ENCODE measurements around the gene LHX3. TPM values are rescaled to one million over a fixed set of nuclear protein-coding genes. Genes with fewer than 3 reads are reported as not detected.

LHX3 gene
- total and polyA plus RNA-seq, 10 of the 15 experiments (the other 5 are each of a cell fraction or from before 2014, with no cell fraction given): not detected

DNA sequence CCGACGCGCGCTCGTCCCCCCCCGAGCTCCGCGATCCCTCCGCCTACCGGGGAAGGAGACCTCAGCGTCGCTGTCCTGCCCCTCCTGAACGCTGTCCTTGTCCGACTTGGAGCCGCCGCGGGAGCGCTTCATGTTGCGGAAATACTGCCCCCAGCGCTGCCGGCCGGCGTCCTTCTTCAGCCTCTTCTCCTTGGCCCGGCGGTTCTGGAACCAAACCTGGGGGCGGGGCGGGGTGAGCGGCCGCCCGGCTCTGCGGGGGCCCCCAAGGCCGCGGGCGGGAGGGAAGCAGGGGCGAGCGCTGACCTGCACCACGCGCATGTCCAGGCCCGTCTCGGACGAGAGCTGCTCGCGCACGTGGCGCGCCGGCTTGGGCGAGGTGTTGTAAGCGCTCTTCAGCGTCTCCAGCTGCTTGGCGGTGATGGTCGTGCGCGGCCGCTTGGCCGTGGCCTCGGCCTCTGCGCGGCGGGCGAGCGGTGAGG, 6.3 kb downstream of the LHX3 start:
- H3K4me2 ChIP-seq (ENCODE audit: control insufficient read depth, insufficient read depth): no peak overlapping the region
- no peak overlapping the region for H2AFZ ChIP-seq (ENCODE audit: control insufficient read depth, low read depth, low read length)
- 0 out of 2 replicates have a peak, but pooled peaks cover 4% of the 10 kb centered on the region for H3K4me1 ChIP-seq (ENCODE audit: control insufficient read depth, insufficient read depth, low read length)
- no peaks in the 10 kb centered on the region for H3K79me2 ChIP-seq (ENCODE audit: control insufficient read depth, insufficient read depth, low read length)
- TF ChIP-seq IKZF1 (conservative IDR thresholded peaks at IDR 0.05) (no peak), ZNF274 (IDR thresholded peaks at IDR 0.05; ENCODE audit: insufficient read depth, insufficient read length) (no peak), CBX5 (IDR thresholded peaks at IDR 0.05; ENCODE audit: low read depth) (no peak), MEF2B (IDR thresholded peaks at IDR 0.05; ENCODE audit: partially characterized antibody, poor library complexity, severe bottlenecking) (no peak), RUNX3 (IDR thresholded peaks at IDR 0.05; ENCODE audit: low read length) (no peak), GATAD2B (conservative IDR thresholded peaks at IDR 0.05; ENCODE audit: low read depth) (no peak)
- H3K4me3 ChIP-seq: no peak overlapping the region
- no peaks in the 10 kb centered on the region; a peak in 1 of 4 replicates for H3K36me3 ChIP-seq (ENCODE audit: control insufficient read depth in 2 of 2, insufficient read depth in 2 of 2, low read length in 1 of 2)
- H3K9ac ChIP-seq (ENCODE audit: control insufficient read depth, insufficient read depth, low read length): no peak overlapping the region
- SMC1A ChIA-PET (ENCODE audit: uncharacterized antibody, unreplicated experiment): no interaction called here
- ATAC-seq (no peak), DNase-seq (ENCODE audit: low read depth, low spot score) (no peak), FAIRE-seq (no peak)
- in situ Hi-C loops (cut with MboI) (no loop called here), intact Hi-C loops (cut with micrococcal nuclease; ENCODE audit: unreplicated experiment) (no loop called here)
- POLR2A ChIA-PET: no interaction called here
- H3K27me3 ChIP-seq (replicated peaks in 1 of 2; ENCODE audit: control insufficient read depth in 2 of 2, insufficient read depth in 2 of 2, low read length in 1 of 2): peaks cover 13 to 18% of the 10 kb centered on the region in 2 experiments; a peak in 3 of 4 replicates
- H3K9me3 ChIP-seq (replicated peaks; ENCODE audit: control insufficient read depth, insufficient read depth, low read length): no peaks in the 10 kb centered on the region
- H4K20me1 ChIP-seq (ENCODE audit: control insufficient read depth, insufficient read depth): no peaks in the 10 kb centered on the region; the same call in 1 of the 2 replicates
- BruUV-seq (replicated peaks): no TSS peak
- no peak overlapping the region for H3K27ac ChIP-seq (ENCODE audit: control insufficient read depth, insufficient read depth)
- 14% methylated on average over 51 of the region's 62 CpGs for WGBS (ENCODE audit: insufficient coverage, insufficient replicate concordance, low lambda C conversion rate, missing lambda C conversion rate)
- RAD21 ChIA-PET (ENCODE audit: unreplicated experiment): no interaction called here
- CTCF ChIA-PET: no interaction called here

DNA sequence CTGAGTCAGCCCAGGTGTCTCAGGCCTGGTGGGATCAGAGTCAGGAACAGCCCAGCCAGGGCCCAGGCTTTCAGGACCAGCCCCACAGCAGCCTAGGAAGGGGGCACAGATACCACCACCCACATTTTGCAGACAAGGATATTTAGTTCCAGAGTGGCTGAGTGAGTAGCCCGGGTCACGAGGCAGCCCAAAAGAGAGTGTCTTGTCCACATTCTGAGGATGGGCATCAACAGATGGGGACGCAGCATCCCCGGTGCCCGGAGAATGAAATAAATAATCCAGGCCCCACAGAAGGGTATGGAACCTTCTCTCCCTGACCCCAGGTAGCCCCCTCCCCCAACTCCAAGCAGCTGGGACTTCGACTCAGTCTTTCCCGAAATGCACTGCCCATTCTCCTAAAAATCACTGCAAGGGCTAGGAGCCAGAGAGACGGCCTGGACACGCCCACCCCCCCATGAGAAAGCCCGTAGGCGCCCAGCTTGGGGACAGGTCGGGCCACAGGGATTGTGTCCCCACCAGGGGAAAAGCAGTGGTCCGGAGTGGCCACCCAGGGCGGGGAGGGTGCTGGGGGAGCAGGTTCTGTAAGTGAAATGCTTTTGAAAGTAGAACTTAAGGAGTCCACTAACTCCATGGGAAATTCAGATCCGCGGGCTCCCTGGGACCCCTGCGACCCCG, 6.9 kb downstream of the LHX3 start:
- Histone ChIP-seq H3K36me3 (ENCODE audit: control insufficient read depth in 2 of 2, insufficient read depth in 2 of 2, low read length in 1 of 2) (no peaks in the 10 kb centered on the region; a peak in 1 of 4 replicates), H3K4me1 (ENCODE audit: control insufficient read depth, insufficient read depth, low read length) (0 out of 2 replicates have a peak, but pooled peaks cover 4% of the 10 kb centered on the region), H3K9ac (ENCODE audit: control insufficient read depth, insufficient read depth, low read length) (no peak overlapping the region), H3K4me3 (no peak overlapping the region), H3K27ac (ENCODE audit: control insufficient read depth, insufficient read depth) (no peak overlapping the region), H3K79me2 (ENCODE audit: control insufficient read depth, insufficient read depth, low read length) (no peaks in the 10 kb centered on the region), H2AFZ (ENCODE audit: control insufficient read depth, low read depth, low read length) (no peak overlapping the region), H3K4me2 (ENCODE audit: control insufficient read depth, insufficient read depth) (no peak overlapping the region), H3K9me3 (replicated peaks; ENCODE audit: control insufficient read depth, insufficient read depth, low read length) (no peaks in the 10 kb centered on the region), H4K20me1 (ENCODE audit: control insufficient read depth, insufficient read depth) (no peaks in the 10 kb centered on the region; the same call in 1 of the 2 replicates), H3K27me3 (replicated peaks in 1 of 2; ENCODE audit: control insufficient read depth in 2 of 2, insufficient read depth in 2 of 2, low read length in 1 of 2) (peaks cover 13 to 18% of the 10 kb centered on the region in 2 experiments; a peak in 3 of 4 replicates)
- intact Hi-C loops (cut with micrococcal nuclease; ENCODE audit: unreplicated experiment): no loop called here
- DNase-seq (ENCODE audit: low read depth, low spot score) (no peak), ATAC-seq (no peak), FAIRE-seq (no peak)
- in situ Hi-C loops (cut with MboI): no loop called here
- POLR2A ChIA-PET: no interaction called here
- RAD21 ChIA-PET (ENCODE audit: unreplicated experiment): no interaction called here
- WGBS (ENCODE audit: insufficient coverage, insufficient replicate concordance, low lambda C conversion rate, missing lambda C conversion rate): 18% methylated on average over 18 of the region's 18 CpGs
- no TSS peak for BruUV-seq (replicated peaks)
- CTCF ChIA-PET: no interaction called here
- SMC1A ChIA-PET (ENCODE audit: uncharacterized antibody, unreplicated experiment): no interaction called here
- no peak for TF ChIP-seq SUZ12 (IDR thresholded peaks at IDR 0.05; ENCODE audit: unreplicated experiment)
- TF ChIP-seq, protein P1, sequence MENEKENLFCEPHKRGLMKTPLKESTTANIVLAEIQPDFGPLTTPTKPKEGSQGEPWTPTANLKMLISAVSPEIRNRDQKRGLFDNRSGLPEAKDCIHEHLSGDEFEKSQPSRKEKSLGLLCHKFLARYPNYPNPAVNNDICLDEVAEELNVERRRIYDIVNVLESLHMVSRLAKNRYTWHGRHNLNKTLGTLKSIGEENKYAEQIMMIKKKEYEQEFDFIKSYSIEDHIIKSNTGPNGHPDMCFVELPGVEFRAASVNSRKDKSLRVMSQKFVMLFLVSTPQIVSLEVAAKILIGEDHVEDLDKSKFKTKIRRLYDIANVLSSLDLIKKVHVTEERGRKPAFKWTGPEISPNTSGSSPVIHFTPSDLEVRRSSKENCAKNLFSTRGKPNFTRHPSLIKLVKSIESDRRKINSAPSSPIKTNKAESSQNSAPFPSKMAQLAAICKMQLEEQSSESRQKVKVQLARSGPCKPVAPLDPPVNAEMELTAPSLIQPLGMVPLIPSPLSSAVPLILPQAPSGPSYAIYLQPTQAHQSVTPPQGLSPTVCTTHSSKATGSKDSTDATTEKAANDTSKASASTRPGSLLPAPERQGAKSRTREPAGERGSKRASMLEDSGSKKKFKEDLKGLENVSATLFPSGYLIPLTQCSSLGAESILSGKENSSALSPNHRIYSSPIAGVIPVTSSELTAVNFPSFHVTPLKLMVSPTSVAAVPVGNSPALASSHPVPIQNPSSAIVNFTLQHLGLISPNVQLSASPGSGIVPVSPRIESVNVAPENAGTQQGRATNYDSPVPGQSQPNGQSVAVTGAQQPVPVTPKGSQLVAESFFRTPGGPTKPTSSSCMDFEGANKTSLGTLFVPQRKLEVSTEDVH (IDR thresholded peaks at IDR 0.05; ENCODE audit: low read depth, partially characterized antibody): no peak
- no peak for TF ChIP-seq BMI1 (IDR thresholded peaks at IDR 0.05; ENCODE audit: borderline replicate concordance)
- TF ChIP-seq NFXL1 (IDR thresholded peaks at IDR 0.05; ENCODE audit: borderline replicate concordance): no peak
- TF ChIP-seq SREBF1 (IDR thresholded peaks at IDR 0.05; ENCODE audit: low read length): no peak
- TF ChIP-seq EP300 (IDR thresholded peaks at IDR 0.05; ENCODE audit: borderline replicate concordance in 1 of 2, control insufficient read depth in 1 of 2, low read depth in 2 of 2, low read length in 2 of 2): no peak
- TF ChIP-seq JUNB (IDR thresholded peaks at IDR 0.05): no peak

All from GM12878 (cell line).